Esophagus muscularis mucosa (tissue), 4 donors: Measurements from ENCODE around the gene RGSL1.

Experiments
- EP300 ChIP-seq: sonication (generic); formaldehyde crosslinking; IDR thresholded peaks from one replicate; pipeline ENCODE4 v1.6.1; 2017; ENCODE audit warnings: antibody characterized with exemption
- POLR2A ChIP-seq: fragments of 450-650 bp; IDR thresholded peaks from one replicate; pipeline ENCODE4 v1.6.1; 2017; ENCODE audit warnings: antibody characterized with exemption, moderate library complexity, mild to moderate bottlenecking, low read depth
- POLR2AphosphoS5 ChIP-seq, 2 donors: sonication (generic); formaldehyde crosslinking; IDR thresholded peaks; one replicate each; pipeline ENCODE4 v1.6.1; 2017; ENCODE audit warnings: antibody characterized with exemption in 2 of 2
- TF ChIP-seq, protein P1 (sequence below), 3 experiments: fragments of 200-600 bp in 2 of 3; fragments of 450-650 bp in 1 of 3; sonication (generic) in 2 of 3; IDR thresholded peaks; one replicate each; pipeline ENCODE4 v1.5.1; 2017 to 2019; ENCODE audit warnings: antibody characterized with exemption in 3 of 3, mild to moderate bottlenecking in 2 of 3, moderate library complexity in 1 of 3

GRCh38 chr1:182430263-182431068, 19.5 kb upstream of the RGSL1 start:
- TF ChIP-seq, protein P1, sequence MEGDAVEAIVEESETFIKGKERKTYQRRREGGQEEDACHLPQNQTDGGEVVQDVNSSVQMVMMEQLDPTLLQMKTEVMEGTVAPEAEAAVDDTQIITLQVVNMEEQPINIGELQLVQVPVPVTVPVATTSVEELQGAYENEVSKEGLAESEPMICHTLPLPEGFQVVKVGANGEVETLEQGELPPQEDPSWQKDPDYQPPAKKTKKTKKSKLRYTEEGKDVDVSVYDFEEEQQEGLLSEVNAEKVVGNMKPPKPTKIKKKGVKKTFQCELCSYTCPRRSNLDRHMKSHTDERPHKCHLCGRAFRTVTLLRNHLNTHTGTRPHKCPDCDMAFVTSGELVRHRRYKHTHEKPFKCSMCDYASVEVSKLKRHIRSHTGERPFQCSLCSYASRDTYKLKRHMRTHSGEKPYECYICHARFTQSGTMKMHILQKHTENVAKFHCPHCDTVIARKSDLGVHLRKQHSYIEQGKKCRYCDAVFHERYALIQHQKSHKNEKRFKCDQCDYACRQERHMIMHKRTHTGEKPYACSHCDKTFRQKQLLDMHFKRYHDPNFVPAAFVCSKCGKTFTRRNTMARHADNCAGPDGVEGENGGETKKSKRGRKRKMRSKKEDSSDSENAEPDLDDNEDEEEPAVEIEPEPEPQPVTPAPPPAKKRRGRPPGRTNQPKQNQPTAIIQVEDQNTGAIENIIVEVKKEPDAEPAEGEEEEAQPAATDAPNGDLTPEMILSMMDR (IDR thresholded peaks at IDR 0.05): no peak
- no peak for TF ChIP-seq POLR2A
- no peak for TF ChIP-seq EP300
- no peak for TF ChIP-seq POLR2AphosphoS5 (IDR thresholded peaks at IDR 0.05)
